ENCODE measurements around the gene PSG4. TPM values are rescaled to one million over a fixed set of nuclear protein-coding genes. Genes with fewer than 3 reads are reported as not detected.
"Not testable (repeated sequence)": the region's sequence is repeated elsewhere in the genome, so short reads cannot be mapped to it uniquely, and the experiment has no call there.

Gene PSG4
- total RNA-seq = not detected

GRCh38 chr19:43205471-43206105 lies at the start of gene PSG4:
PSG4 (minus strand) TSS chr19:43205638; CDS start chr19:43205536, 102 bp downstream.
- not testable (repeated sequence) for H3K4me3 ChIP-seq; H3K27me3 ChIP-seq; H3K9me3 ChIP-seq; H3K27ac ChIP-seq; H3K36me3 ChIP-seq; H3K4me1 ChIP-seq; DNase-seq; ATAC-seq (ENCODE audit: low FRiP score in 2 of 2)
- 41% methylated on average over 9 of the region's 9 CpGs; no CpG with 5 or more reads in 1 of the 2 donors for WGBS, 2 donors

GRCh38 chr19:43251428-43251827 lies 46.0 kb upstream of the PSG4 start:
- WGBS, 2 donors = 35% methylated on average over 1 of the region's 1 CpG; no CpG with 5 or more reads in 1 of the 2 donors
- not testable (repeated sequence) for H3K27me3 ChIP-seq; H3K4me1 ChIP-seq; H3K9me3 ChIP-seq; H3K36me3 ChIP-seq; ATAC-seq (ENCODE audit: low FRiP score in 2 of 2); H3K4me3 ChIP-seq; H3K27ac ChIP-seq; DNase-seq

GRCh38 chr19:43250296-43250695 lies 44.9 kb upstream of the PSG4 start:
- ATAC-seq (ENCODE audit: low FRiP score in 2 of 2) = not testable (repeated sequence)

GRCh38 chr19:43248635-43249002 lies 43.2 kb upstream of the PSG4 start:
- H3K36me3 ChIP-seq; H3K4me3 ChIP-seq; H3K9me3 ChIP-seq; DNase-seq; H3K27me3 ChIP-seq; H3K27ac ChIP-seq; ATAC-seq (ENCODE audit: low FRiP score in 2 of 2); H3K4me1 ChIP-seq: not testable (repeated sequence)
- WGBS, 2 donors = 57% methylated on average over 1 of the region's 1 CpG; no CpG with 5 or more reads in 1 of the 2 donors

More at GRCh38 chr19:43250296-43250695, 44.9 kb upstream of the PSG4 start:
- 36% methylated on average over 5 of the region's 5 CpGs; no CpG with 5 or more reads in 1 of the 2 donors for WGBS, 2 donors
- H3K4me3 ChIP-seq, H3K27ac ChIP-seq, H3K36me3 ChIP-seq, DNase-seq, H3K4me1 ChIP-seq, H3K9me3 ChIP-seq, H3K27me3 ChIP-seq: not testable (repeated sequence)

- not testable (repeated sequence) for H3K27me3 ChIP-seq; H3K27ac ChIP-seq; DNase-seq; H3K9me3 ChIP-seq; H3K36me3 ChIP-seq; ATAC-seq (ENCODE audit: low FRiP score in 2 of 2); H3K4me1 ChIP-seq; H3K4me3 ChIP-seq
- WGBS, 2 donors = 85% methylated on average over 8 of the region's 13 CpGs; no CpG with 5 or more reads in 1 of the 2 donors
Observed at GRCh38 chr19:43247243-43247880, 41.9 kb upstream of the PSG4 start.

- H3K4me3 ChIP-seq; H3K4me1 ChIP-seq; H3K27ac ChIP-seq; H3K36me3 ChIP-seq; ATAC-seq (ENCODE audit: low FRiP score in 2 of 2); H3K9me3 ChIP-seq; DNase-seq; H3K27me3 ChIP-seq: not testable (repeated sequence)
- WGBS, 2 donors = 77% methylated on average over 3 of the region's 3 CpGs; no CpG with 5 or more reads in 1 of the 2 donors
Observed at GRCh38 chr19:43245848-43246247, 40.4 kb upstream of the PSG4 start.

GRCh38 chr19:43242211-43242610 lies 36.8 kb upstream of the PSG4 start:
- H3K27me3 ChIP-seq; H3K36me3 ChIP-seq; H3K4me1 ChIP-seq; H3K27ac ChIP-seq; ATAC-seq (ENCODE audit: low FRiP score in 2 of 2); DNase-seq; H3K9me3 ChIP-seq; H3K4me3 ChIP-seq: not testable (repeated sequence)
- 75% methylated on average over 2 of the region's 2 CpGs; no CpG with 5 or more reads in 1 of the 2 donors for WGBS, 2 donors

- not testable (repeated sequence) for H3K4me3 ChIP-seq; H3K9me3 ChIP-seq; ATAC-seq (ENCODE audit: low FRiP score in 2 of 2); H3K36me3 ChIP-seq; H3K27me3 ChIP-seq; H3K27ac ChIP-seq; H3K4me1 ChIP-seq; DNase-seq
- WGBS, 2 donors = 67% methylated on average over 4 of the region's 4 CpGs; no CpG with 5 or more reads in 1 of the 2 donors
Observed at GRCh38 chr19:43238213-43238612, 32.8 kb upstream of the PSG4 start.

GRCh38 chr19:43235686-43236085 lies 30.2 kb upstream of the PSG4 start:
- H3K4me1 ChIP-seq; H3K27ac ChIP-seq; ATAC-seq (ENCODE audit: low FRiP score in 2 of 2); H3K36me3 ChIP-seq; DNase-seq; H3K9me3 ChIP-seq; H3K4me3 ChIP-seq; H3K27me3 ChIP-seq: not testable (repeated sequence)
- WGBS, 2 donors = 89% methylated on average over 3 of the region's 3 CpGs; no CpG with 5 or more reads in 1 of the 2 donors

All from upper lobe of left lung (tissue), 6 donors.